HUES64 (cell line): ENCODE measurements around the gene DCUN1D5.

Source experiments
- H3K27ac ChIP-seq: 2 replicates; pipeline ENCODE4 v1.7.0; 2013; ENCODE audit warnings: low read depth, low read length, inconsistent platforms
- H3K27me3 ChIP-seq: 2 replicates; pipeline ENCODE4 v1.6.1; 2013; ENCODE audit warnings: mild to moderate bottlenecking, low read length; ENCODE audit not compliant: insufficient read depth
- H3K36me3 ChIP-seq: 2 replicates; pipeline ENCODE4 v1.6.1; 2013; ENCODE audit warnings: mild to moderate bottlenecking, low read length; ENCODE audit not compliant: insufficient read depth
- H3K4me1 ChIP-seq: 2 replicates; pipeline ENCODE4 v1.6.1; 2013; ENCODE audit warnings: mild to moderate bottlenecking, low read length, moderate library complexity; ENCODE audit not compliant: insufficient read depth
- H3K4me3 ChIP-seq: 2 replicates; pipeline ENCODE4 v1.5.1; 2013; ENCODE audit warnings: mild to moderate bottlenecking, low read length, moderate library complexity
- H3K9ac ChIP-seq: 2 replicates; pipeline ENCODE4 v1.6.1; 2013; ENCODE audit warnings: mild to moderate bottlenecking, low read depth, low read length
- H3K9me3 ChIP-seq: 2 replicates; pipeline ENCODE4 v1.6.1; 2013; ENCODE audit warnings: low read depth, low read length; ENCODE audit not compliant: insufficient read depth
- WGBS: fragments of 150-250, 120-280 bp; methylation state at CpG from one replicate; pipeline ENCODE4 v1.1.7; 2013; ENCODE audit warnings: missing lambda C conversion rate; 5-methylcytosine and 5-hydroxymethylcytosine counted together

DCUN1D5 gene

GRCh38 chr11:103053997-103054396 lies 38.0 kb downstream of the DCUN1D5 start:
- no peaks in the 10 kb centered on the region for H3K9me3 ChIP-seq
- H3K9ac ChIP-seq: no peak overlapping the region
- H3K4me3 ChIP-seq: no peak overlapping the region
- H3K27me3 ChIP-seq: no peaks in the 10 kb centered on the region
- 98% methylated on average over 2 of the region's 3 CpGs for WGBS
- H3K27ac ChIP-seq: no peak overlapping the region
- H3K4me1 ChIP-seq: no peaks in the 10 kb centered on the region
- peaks cover 21% of the 10 kb centered on the region for H3K36me3 ChIP-seq

GRCh38 chr11:103051981-103052380 lies 40.0 kb downstream of the DCUN1D5 start:
- Histone ChIP-seq H3K9me3 (no peaks in the 10 kb centered on the region), H3K36me3 (peaks cover 4% of the 10 kb centered on the region; the same call in 1 of the 2 replicates), H3K27ac (no peak overlapping the region), H3K4me3 (no peak overlapping the region), H3K27me3 (no peaks in the 10 kb centered on the region), H3K4me1 (no peaks in the 10 kb centered on the region), H3K9ac (no peak overlapping the region)
- 83% methylated on average over 4 of the region's 4 CpGs for WGBS

GRCh38 chr11:103051151-103051801 lies 40.7 kb downstream of the DCUN1D5 start:
- 89% methylated on average over 1 of the region's 1 CpG for WGBS
- no peak overlapping the region for H3K4me3 ChIP-seq
- H3K27ac ChIP-seq: no peak overlapping the region
- H3K4me1 ChIP-seq: no peaks in the 10 kb centered on the region
- H3K27me3 ChIP-seq: no peaks in the 10 kb centered on the region
- H3K36me3 ChIP-seq: no peaks in the 10 kb centered on the region
- no peaks in the 10 kb centered on the region for H3K9me3 ChIP-seq
- no peak overlapping the region for H3K9ac ChIP-seq

- Histone ChIP-seq H3K9ac (no peak overlapping the region), H3K9me3 (no peaks in the 10 kb centered on the region), H3K27ac (no peak overlapping the region), H3K4me3 (no peak overlapping the region), H3K4me1 (no peaks in the 10 kb centered on the region), H3K36me3 (no peaks in the 10 kb centered on the region), H3K27me3 (no peaks in the 10 kb centered on the region)
Measured at GRCh38 chr11:103050351-103050750, 41.6 kb downstream of the DCUN1D5 start.

GRCh38 chr11:103047837-103048236 lies 44.1 kb downstream of the DCUN1D5 start:
- H3K4me3 ChIP-seq: no peak overlapping the region
- H3K4me1 ChIP-seq: no peaks in the 10 kb centered on the region
- H3K36me3 ChIP-seq: no peaks in the 10 kb centered on the region
- no peaks in the 10 kb centered on the region for H3K27me3 ChIP-seq
- H3K27ac ChIP-seq: no peak overlapping the region
- no peaks in the 10 kb centered on the region for H3K9me3 ChIP-seq
- no peak overlapping the region for H3K9ac ChIP-seq

- H3K9me3 ChIP-seq: no peaks in the 10 kb centered on the region
- no peaks in the 10 kb centered on the region for H3K27me3 ChIP-seq
- H3K27ac ChIP-seq: no peak overlapping the region
- 96% methylated on average over 5 of the region's 7 CpGs for WGBS
- no peaks in the 10 kb centered on the region for H3K4me1 ChIP-seq
- no peaks in the 10 kb centered on the region for H3K36me3 ChIP-seq
- H3K4me3 ChIP-seq: no peak overlapping the region
- H3K9ac ChIP-seq: no peak overlapping the region
Measured at GRCh38 chr11:103043826-103044678, 47.9 kb downstream of the DCUN1D5 start.

GRCh38 chr11:103042161-103042560 lies 49.8 kb downstream of the DCUN1D5 start:
- H3K9ac ChIP-seq: no peak overlapping the region
- no peak overlapping the region for H3K27ac ChIP-seq
- H3K4me1 ChIP-seq: no peaks in the 10 kb centered on the region
- no peaks in the 10 kb centered on the region for H3K36me3 ChIP-seq
- 98% methylated on average over 2 of the region's 2 CpGs for WGBS
- no peaks in the 10 kb centered on the region for H3K9me3 ChIP-seq
- no peak overlapping the region for H3K4me3 ChIP-seq
- no peaks in the 10 kb centered on the region for H3K27me3 ChIP-seq

GRCh38 chr11:103035791-103036434 lies 56.0 kb downstream of the DCUN1D5 start:
- H3K9ac ChIP-seq: no peak overlapping the region
- H3K36me3 ChIP-seq: no peaks in the 10 kb centered on the region
- 35% methylated on average over 3 of the region's 4 CpGs for WGBS
- no peaks in the 10 kb centered on the region for H3K4me1 ChIP-seq
- no peaks in the 10 kb centered on the region for H3K9me3 ChIP-seq
- H3K27me3 ChIP-seq: no peaks in the 10 kb centered on the region
- H3K27ac ChIP-seq: no peak overlapping the region
- H3K4me3 ChIP-seq: no peak overlapping the region

GRCh38 chr11:103035216-103035615 lies 56.7 kb downstream of the DCUN1D5 start:
- Histone ChIP-seq H3K9me3 (no peaks in the 10 kb centered on the region), H3K4me3 (no peak overlapping the region), H3K9ac (no peak overlapping the region), H3K27me3 (no peaks in the 10 kb centered on the region), H3K36me3 (no peaks in the 10 kb centered on the region), H3K4me1 (no peaks in the 10 kb centered on the region), H3K27ac (no peak overlapping the region)

- no peaks in the 10 kb centered on the region for H3K36me3 ChIP-seq
- H3K27ac ChIP-seq: no peak overlapping the region
- H3K4me1 ChIP-seq: no peaks in the 10 kb centered on the region
- 91% methylated on average over 2 of the region's 2 CpGs for WGBS
- no peaks in the 10 kb centered on the region for H3K27me3 ChIP-seq
- no peak overlapping the region for H3K4me3 ChIP-seq
- no peak overlapping the region for H3K9ac ChIP-seq
- no peaks in the 10 kb centered on the region for H3K9me3 ChIP-seq
Measured at GRCh38 chr11:103031834-103032233, 60.1 kb downstream of the DCUN1D5 start.

GRCh38 chr11:103029401-103029800 lies 62.6 kb downstream of the DCUN1D5 start:
- no peaks in the 10 kb centered on the region for H3K36me3 ChIP-seq
- no peak overlapping the region for H3K9ac ChIP-seq
- H3K27ac ChIP-seq: no peak overlapping the region
- H3K9me3 ChIP-seq: no peaks in the 10 kb centered on the region
- WGBS: no CpG with 5 or more reads among the region's 2 CpGs
- no peaks in the 10 kb centered on the region for H3K27me3 ChIP-seq
- no peak overlapping the region for H3K4me3 ChIP-seq
- H3K4me1 ChIP-seq: no peaks in the 10 kb centered on the region
